Fibroblast of mammary gland (primary cell): ENCODE results near the gene LCE4A.

ENCODE experiments used
- DNase-seq: peaks from one replicate; pipeline ENCODE4 v3.0.0-alpha.2; 2010; ENCODE audit warnings: low read depth
- H3K4me3 ChIP-seq: 2 replicates; pipeline ENCODE4 v1.5.1; 2011; ENCODE audit warnings: low read depth, mild to moderate bottlenecking, low read length, moderate library complexity; ENCODE audit not compliant: control insufficient read depth
- CTCF ChIP-seq: conservative IDR thresholded peaks from 2 replicates; pipeline ENCODE4 v1.5.1; 2011; ENCODE audit warnings: low read depth, low read length, inconsistent platforms; ENCODE audit not compliant: control insufficient read depth, insufficient read depth

Gene LCE4A

GRCh38 chr1:152745765-152746444, 37.9 kb downstream of the LCE4A start:
- DNase-seq, result no peak
- no peak for TF ChIP-seq CTCF
- no peak overlapping the region for H3K4me3 ChIP-seq

GRCh38 chr1:152747831-152748230, 39.9 kb downstream of the LCE4A start:
- H3K4me3 ChIP-seq, result no peak overlapping the region
- no peak for TF ChIP-seq CTCF
- DNase-seq, result peak; percentile 71

- no peak for TF ChIP-seq CTCF
- no peak overlapping the region for H3K4me3 ChIP-seq
- DNase-seq, result peak; percentile 90
Measured at GRCh38 chr1:152752225-152752624, 44.3 kb downstream of the LCE4A start.

- DNase-seq, result no peak
- no peak overlapping the region for H3K4me3 ChIP-seq
- no peak for TF ChIP-seq CTCF
Measured at GRCh38 chr1:152753586-152753985, 45.6 kb downstream of the LCE4A start.

- H3K4me3 ChIP-seq, result no peak overlapping the region
- TF ChIP-seq CTCF, result no peak
- DNase-seq, result peak; percentile 30
Measured at GRCh38 chr1:152756872-152757271, 48.9 kb downstream of the LCE4A start.

- H3K4me3 ChIP-seq, result no peak within 1 kb of the TSS
- no peak for TF ChIP-seq CTCF
- no peak for DNase-seq
Measured at GRCh38 chr1:152757747-152758146, 49.8 kb downstream of the LCE4A start, which contains the start of gene KPRP. Gene KPRP, plus strand, starts transcription at chr1:152758025. Its CDS starts 1,564 bp downstream, at chr1:152759589.
